GM12801 (cell line): ENCODE results near the gene DDRGK1.

Experiments used
- CTCF ChIP-seq: IDR thresholded peaks from one replicate; pipeline ENCODE4 v1.5.1; 2011; ENCODE audit warnings: control low read depth; ENCODE audit not compliant: insufficient read length; ENCODE audit errors: extremely low read depth

DDRGK1 gene

GRCh38 chr20:3171391-3172125 is 32.9 kb downstream of the DDRGK1 start:
- no peak for TF ChIP-seq CTCF

GRCh38 chr20:3168829-3169590 is 35.5 kb downstream of the DDRGK1 start:
- no peak for TF ChIP-seq CTCF

GRCh38 chr20:3168079-3168828 is 36.2 kb downstream of the DDRGK1 start:
- TF ChIP-seq CTCF = no peak

GRCh38 chr20:3167738-3168078 is 36.8 kb downstream of the DDRGK1 start:
- no peak for TF ChIP-seq CTCF

- TF ChIP-seq CTCF = no peak
These were observed 37.6 kb downstream of the DDRGK1 start for GRCh38 chr20:3166913-3167342.

- TF ChIP-seq CTCF = no peak
These were observed 38.1 kb downstream of the DDRGK1 start for GRCh38 chr20:3166338-3166912.
